Activated CD8-positive, alpha-beta memory T cell treated with anti-CD3 and anti-CD28 coated beads, Interleukin-2, amount 10 ng/mL, durations not matched to agents 7 days and 5 days (primary cell): ENCODE data around the gene MYBPH. TPM values are rescaled to one million over a fixed set of nuclear protein-coding genes. Genes with fewer than 3 reads are reported as not detected.

Source experiments
- ATAC-seq: fragments of 150-1000 bp; cut with Tn5 transposase; one replicate; pipeline ENCODE4 v1.10.0; 2021; ENCODE audit warnings: moderate library complexity
- CTCF ChIA-PET: fragments of 350-600 bp; sonication (Branson Sonifier 250); formaldehyde crosslinking; loops from one replicate; lab custom pipeline; 2021; ENCODE audit warnings: antibody characterized with exemption; lab: Charles Lee
- DNase-seq: peaks from one replicate; pipeline ENCODE4 v3.0.0-alpha.2; 2020
- H3K27ac Mint-ChIP-seq: one replicate; pipeline ENCODE4 v1.8.0; 2021; ENCODE audit warnings: mild to moderate bottlenecking, mixed read lengths
- H3K27me3 Mint-ChIP-seq: one replicate; pipeline ENCODE4 v1.8.0; 2021; ENCODE audit warnings: mixed read lengths
- H3K36me3 Mint-ChIP-seq: one replicate; pipeline ENCODE4 v1.8.0; 2021; ENCODE audit warnings: mild to moderate bottlenecking, mixed read lengths
- H3K4me1 Mint-ChIP-seq: one replicate; pipeline ENCODE4 v1.8.0; 2021; ENCODE audit warnings: mixed read lengths
- H3K4me3 Mint-ChIP-seq: one replicate; pipeline ENCODE4 v1.8.0; 2021; ENCODE audit warnings: mild to moderate bottlenecking, moderate library complexity, mixed read lengths
- H3K9me3 Mint-ChIP-seq: one replicate; pipeline ENCODE4 v1.8.0; 2022; ENCODE audit warnings: low read depth, mixed read lengths
- total RNA-seq, 2 experiments: library from RNA; stranded (reverse); gene quantifications; one replicate each; pipeline ENCODE4 v1.2.3, GENCODE V29; 2021

The MYBPH gene
- total RNA-seq, 2 experiments from 2014 or later: not detected

GRCh38 chr1:203166192-203166940 is 9.3 kb downstream of the MYBPH start:
- Mint-ChIP-seq H3K36me3 (no peaks in the 10 kb centered on the region), H3K4me3 (no peak overlapping the region), H3K4me1 (no peaks in the 10 kb centered on the region), H3K9me3 (no peaks in the 10 kb centered on the region), H3K27ac (no peak overlapping the region), H3K27me3 (peaks cover 13% of the 10 kb centered on the region)
- ATAC-seq: peak; percentile 55
- CTCF ChIA-PET: interaction anchor here (0.7 to 1.8 kb wide), 4 partner anchors 50 to 132 kb away, joined by 3 to 7 read pairs (median 4); no protein-coding TSS in a partner anchor
- DNase-seq: no peak

- no peaks in the 10 kb centered on the region for H3K4me1 Mint-ChIP-seq
- ATAC-seq (no peak), DNase-seq (no peak)
- H3K27ac Mint-ChIP-seq: no peak overlapping the region
- no peaks in the 10 kb centered on the region for H3K9me3 Mint-ChIP-seq
- no peaks in the 10 kb centered on the region for H3K36me3 Mint-ChIP-seq
- H3K4me3 Mint-ChIP-seq: no peak overlapping the region
- H3K27me3 Mint-ChIP-seq: peaks cover 18% of the 10 kb centered on the region
- CTCF ChIA-PET: interaction anchor here (1.3 kb wide), 1 partner anchor 102 kb away, joined by 4 read pairs; no protein-coding TSS in a partner anchor
Measured at GRCh38 chr1:203165800-203166161, 9.8 kb downstream of the MYBPH start.

GRCh38 chr1:203165101-203165799 is 10.4 kb downstream of the MYBPH start:
- Mint-ChIP-seq H3K9me3 (no peaks in the 10 kb centered on the region), H3K27me3 (peaks cover 18% of the 10 kb centered on the region), H3K4me3 (no peak overlapping the region), H3K36me3 (no peaks in the 10 kb centered on the region), H3K4me1 (no peaks in the 10 kb centered on the region), H3K27ac (no peak overlapping the region)
- CTCF ChIA-PET: no interaction called here
- DNase-seq (no peak), ATAC-seq (no peak)

- CTCF ChIA-PET: interaction anchor here (0.5 kb wide), 1 partner anchor 398 kb away, joined by 3 read pairs; no protein-coding TSS in a partner anchor
- Mint-ChIP-seq H3K4me1 (no peaks in the 10 kb centered on the region), H3K9me3 (no peaks in the 10 kb centered on the region), H3K4me3 (no peak overlapping the region), H3K36me3 (no peaks in the 10 kb centered on the region), H3K27me3 (peaks cover 24% of the 10 kb centered on the region), H3K27ac (no peak overlapping the region)
- DNase-seq: no peak
- ATAC-seq: no peak
Measured at GRCh38 chr1:203163891-203164635, 11.6 kb downstream of the MYBPH start.

- Mint-ChIP-seq H3K27me3 (peaks cover 37% of the 10 kb centered on the region), H3K4me1 (no peaks in the 10 kb centered on the region), H3K27ac (no peak overlapping the region), H3K36me3 (no peaks in the 10 kb centered on the region), H3K9me3 (no peaks in the 10 kb centered on the region), H3K4me3 (no peak overlapping the region)
- CTCF ChIA-PET: interaction anchor here (3.3 kb wide), 1 partner anchor 10 kb away, joined by 17 read pairs; no protein-coding TSS in a partner anchor
- DNase-seq (no peak), ATAC-seq (no peak)
Measured at GRCh38 chr1:203162403-203162802, 13.2 kb downstream of the MYBPH start.

- no peak for ATAC-seq
- Mint-ChIP-seq H3K9me3 (no peaks in the 10 kb centered on the region), H3K27me3 (peaks cover 39% of the 10 kb centered on the region), H3K27ac (no peak overlapping the region), H3K36me3 (no peaks in the 10 kb centered on the region), H3K4me3 (no peak overlapping the region), H3K4me1 (no peaks in the 10 kb centered on the region)
- no peak for DNase-seq
- CTCF ChIA-PET: interaction anchor here (3.3 kb wide), 1 partner anchor 11 kb away, joined by 17 read pairs; no protein-coding TSS in a partner anchor
Measured at GRCh38 chr1:203161703-203162102, 13.9 kb downstream of the MYBPH start.

GRCh38 chr1:203161175-203161574 is 14.5 kb downstream of the MYBPH start:
- ATAC-seq (no peak), DNase-seq (no peak)
- Mint-ChIP-seq H3K27me3 (peaks cover 42% of the 10 kb centered on the region), H3K27ac (no peak overlapping the region), H3K4me1 (no peaks in the 10 kb centered on the region), H3K9me3 (no peaks in the 10 kb centered on the region), H3K36me3 (no peaks in the 10 kb centered on the region), H3K4me3 (no peak overlapping the region)
- CTCF ChIA-PET: interaction anchor here (3.3 kb wide), 1 partner anchor 11 kb away, joined by 17 read pairs; no protein-coding TSS in a partner anchor

- Mint-ChIP-seq H3K27ac (no peak overlapping the region), H3K9me3 (no peaks in the 10 kb centered on the region), H3K36me3 (no peaks in the 10 kb centered on the region), H3K27me3 (peaks cover 44% of the 10 kb centered on the region), H3K4me1 (no peaks in the 10 kb centered on the region), H3K4me3 (no peak overlapping the region)
- DNase-seq: no peak
- no peak for ATAC-seq
- CTCF ChIA-PET: no interaction called here
Measured at GRCh38 chr1:203159844-203160243, 15.8 kb downstream of the MYBPH start.

GRCh38 chr1:203158960-203159665 is 16.5 kb downstream of the MYBPH start:
- Mint-ChIP-seq H3K4me1 (no peaks in the 10 kb centered on the region), H3K36me3 (no peaks in the 10 kb centered on the region), H3K4me3 (no peak overlapping the region), H3K27me3 (peaks cover 40% of the 10 kb centered on the region), H3K9me3 (no peaks in the 10 kb centered on the region), H3K27ac (no peak overlapping the region)
- CTCF ChIA-PET: no interaction called here
- DNase-seq: no peak
- no peak for ATAC-seq

- Mint-ChIP-seq H3K4me1 (no peaks in the 10 kb centered on the region), H3K27me3 (peaks cover 37% of the 10 kb centered on the region), H3K4me3 (no peak overlapping the region), H3K36me3 (no peaks in the 10 kb centered on the region), H3K9me3 (no peaks in the 10 kb centered on the region), H3K27ac (no peak overlapping the region)
- DNase-seq: no peak
- no peak for ATAC-seq
- CTCF ChIA-PET: no interaction called here
Measured at GRCh38 chr1:203158423-203158822, 17.2 kb downstream of the MYBPH start.

- no peaks in the 10 kb centered on the region for H3K36me3 Mint-ChIP-seq
- H3K27me3 Mint-ChIP-seq: peaks cover 32% of the 10 kb centered on the region
- ATAC-seq: no peak
Measured at GRCh38 chr1:203156280-203156679, 19.3 kb downstream of the MYBPH start.

GRCh38 chr1:203153989-203154821 is 21.4 kb downstream of the MYBPH start:
- ATAC-seq (no peak), DNase-seq (no peak)
- Mint-ChIP-seq H3K4me1 (no peaks in the 10 kb centered on the region), H3K4me3 (no peak overlapping the region), H3K9me3 (no peaks in the 10 kb centered on the region), H3K36me3 (no peaks in the 10 kb centered on the region), H3K27ac (no peak overlapping the region), H3K27me3 (peaks cover 26% of the 10 kb centered on the region)
- CTCF ChIA-PET: interaction anchor here (0.9 kb wide), 1 partner anchor 18 kb away, joined by 3 read pairs; no protein-coding TSS in a partner anchor

More at GRCh38 chr1:203156280-203156679, 19.3 kb downstream of the MYBPH start:
- Mint-ChIP-seq H3K4me1 (no peaks in the 10 kb centered on the region), H3K27ac (no peak overlapping the region), H3K4me3 (no peak overlapping the region), H3K9me3 (no peaks in the 10 kb centered on the region)
- DNase-seq: no peak
- CTCF ChIA-PET: no interaction called here
